CD14-positive monocyte (primary cell): ENCODE data around the gene MDFIC2. TPM values are rescaled to one million over a fixed set of nuclear protein-coding genes. Genes with fewer than 3 reads are reported as not detected.

Source experiments
- DNase-seq, 3 donors: peaks; one replicate each; pipeline ENCODE4 v3.0.0-alpha.2; 2011 to 2022
- H2AFZ ChIP-seq: 2 replicates; pipeline ENCODE4 v1.6.0; 2012; ENCODE audit warnings: mild to moderate bottlenecking, low read depth, low read length, inconsistent platforms; ENCODE audit not compliant: insufficient read depth, poor library complexity, severe bottlenecking
- H3K27ac ChIP-seq, 2 donors: 1 replicate in 1 of 2; 2 replicates in 1 of 2; pipeline ENCODE4 v1.5.1; 2012 to 2013; ENCODE audit warnings: low read length in 2 of 2, control low read depth in 1 of 2, inconsistent platforms in 1 of 2, low read depth in 1 of 2, mild to moderate bottlenecking in 1 of 2
- H3K27me3 ChIP-seq, 2 donors: one replicate each; pipeline versions ENCODE4 v1.6.0 to v1.6.1; 2011 to 2013; ENCODE audit warnings: low read length in 2 of 2; ENCODE audit not compliant: control insufficient read depth in 2 of 2, insufficient read depth in 2 of 2
- H3K36me3 ChIP-seq, 2 donors: replicated peaks in 1 of 2; 1 replicate in 1 of 2; 2 replicates in 1 of 2; pipeline versions ENCODE4 v1.5.1 to v1.6.1; 2012 to 2013; ENCODE audit warnings: low read length in 2 of 2, control low read depth in 1 of 2, inconsistent platforms in 1 of 2, mild to moderate bottlenecking in 1 of 2; ENCODE audit not compliant: insufficient read depth in 2 of 2, control insufficient read depth in 1 of 2
- H3K4me1 ChIP-seq, 2 donors: 1 replicate in 1 of 2; 2 replicates in 1 of 2; pipeline versions ENCODE4 v1.5.1 to v1.6.1; 2012 to 2013; ENCODE audit warnings: low read length in 2 of 2, control low read depth in 1 of 2, inconsistent platforms in 1 of 2, mild to moderate bottlenecking in 1 of 2, moderate library complexity in 1 of 2; ENCODE audit not compliant: insufficient read depth in 2 of 2, control insufficient read depth in 1 of 2
- H3K4me2 ChIP-seq: replicated peaks from 2 replicates; pipeline ENCODE3; 2012; ENCODE audit warnings: low read length, moderate library complexity, mild to moderate bottlenecking; ENCODE audit not compliant: poor library complexity, severe bottlenecking; ENCODE audit errors: extremely low read depth
- H3K4me3 ChIP-seq, 3 experiments: fragments of 200-600 bp in 1 of 3; sonication (generic) in 1 of 3; replicated peaks in 1 of 3; 1 replicate in 2 of 3; 2 replicates in 1 of 3; pipeline ENCODE4 v1.5.1; 2011 to 2013; ENCODE audit warnings: low read length in 3 of 3, mild to moderate bottlenecking in 3 of 3, control low read depth in 2 of 3, low read depth in 2 of 3, inconsistent platforms in 1 of 3, moderate library complexity in 1 of 3
- H3K79me2 ChIP-seq: 2 replicates; pipeline ENCODE4 v1.6.0; 2012; ENCODE audit warnings: mild to moderate bottlenecking, control low read depth, inconsistent platforms, low read length, moderate library complexity; ENCODE audit not compliant: insufficient read depth
- H3K9ac ChIP-seq: 2 replicates; pipeline ENCODE4 v1.6.0; 2017; ENCODE audit warnings: low read length, mild to moderate bottlenecking; ENCODE audit not compliant: insufficient read depth, poor library complexity, severe bottlenecking
- H3K9me3 ChIP-seq, 2 donors: replicated peaks in 1 of 2; 1 replicate in 1 of 2; 2 replicates in 1 of 2; pipeline versions ENCODE4 v1.5.1 to v1.6.1; 2012 to 2013; ENCODE audit warnings: low read length in 2 of 2, control low read depth in 1 of 2; ENCODE audit not compliant: control insufficient read depth in 1 of 2, insufficient read depth in 1 of 2
- H4K20me1 ChIP-seq: 2 replicates; pipeline ENCODE4 v1.6.0; 2012; ENCODE audit warnings: mild to moderate bottlenecking, low read length, control low read depth, moderate library complexity; ENCODE audit not compliant: insufficient read depth
- H3K27ac Mint-ChIP-seq, 7 donors: one replicate each; pipeline ENCODE4 v1.8.0; 2020; ENCODE audit warnings: mild to moderate bottlenecking in 7 of 7, mixed read lengths in 7 of 7, moderate library complexity in 6 of 7, inconsistent platforms in 2 of 7
- H3K27me3 Mint-ChIP-seq, 3 donors: one replicate each; pipeline ENCODE4 v1.8.0; 2021 to 2022; ENCODE audit warnings: low read depth in 3 of 3, mild to moderate bottlenecking in 3 of 3, mixed read lengths in 3 of 3, moderate library complexity in 3 of 3, inconsistent platforms in 1 of 3
- H3K36me3 Mint-ChIP-seq, 2 donors: one replicate each; pipeline ENCODE4 v1.8.0; 2020; ENCODE audit warnings: mixed read lengths in 2 of 2, inconsistent platforms in 1 of 2, mild to moderate bottlenecking in 1 of 2
- H3K4me1 Mint-ChIP-seq: one replicate; pipeline ENCODE4 v1.8.0; 2020; ENCODE audit warnings: mild to moderate bottlenecking, mixed read lengths
- H3K4me3 Mint-ChIP-seq, 2 donors: one replicate each; pipeline ENCODE4 v1.8.0; 2020; ENCODE audit warnings: mild to moderate bottlenecking in 2 of 2, mixed read lengths in 2 of 2, moderate library complexity in 1 of 2
- H3K9me3 Mint-ChIP-seq, 7 donors: one replicate each; pipeline ENCODE4 v1.8.0; 2020 to 2022; ENCODE audit warnings: mixed read lengths in 7 of 7, mild to moderate bottlenecking in 6 of 7, moderate library complexity in 6 of 7, inconsistent platforms in 2 of 7
- CTCF ChIP-seq: fragments of 200-600 bp; IDR thresholded peaks from one replicate; pipeline ENCODE4 v1.8.0; 2022; ENCODE audit warnings: antibody characterized with exemption, mild to moderate bottlenecking
- WGBS: methylation state at CpG from one replicate; pipeline ENCODE4 v1.1.5; 2013; ENCODE audit warnings: missing lambda C conversion rate; ENCODE audit not compliant: insufficient coverage; 5-methylcytosine and 5-hydroxymethylcytosine counted together
- intact Hi-C, 2 donors: fragments of 100-400 bp; cut with micrococcal nuclease; formaldehyde crosslinking; loops; one replicate each; pipeline versions ENCODE4 v1.15.0 to v1.15.1; 2023
- polyA plus RNA-seq, 3 donors: library from polyadenylated mRNA; depleted of rRNA in 1 of 3; unstranded in 2 of 3; stranded (reverse) in 1 of 3; fragments of 300-500 nt in 2 of 3; fragments of >200 nt in 1 of 3; fragmentation: Illumina TruSeq in 2 of 3; gene quantifications; 1 replicate in 2 of 3; 2 replicates in 1 of 3; pipeline ENCODE4 v1.2.3, GENCODE V29; 2012 to 2021

Gene MDFIC2
- polyA plus RNA-seq, 3 donors, result not detected

GRCh38 chr3:70245746-70246525, 66.5 kb downstream of the MDFIC2 start:
- H3K4me1 Mint-ChIP-seq, result no peaks in the 10 kb centered on the region
- no peaks in the 10 kb centered on the region for H3K79me2 ChIP-seq
- no peaks in the 10 kb centered on the region for H4K20me1 ChIP-seq
- H3K4me2 ChIP-seq, result no peak overlapping the region
- WGBS, result no CpG with 5 or more reads among the region's 4 CpGs
- H3K4me3 Mint-ChIP-seq, result no peak overlapping the region
- no peak overlapping the region for H2AFZ ChIP-seq
- H3K36me3 ChIP-seq, result no peaks in the 10 kb centered on the region
- no peak for DNase-seq
- H3K27ac ChIP-seq, result no peak overlapping the region
- H3K9me3 ChIP-seq, result no peaks in the 10 kb centered on the region
- H3K9me3 Mint-ChIP-seq, result peaks cover 0 to 3% (median 0%) of the 10 kb centered on the region in 7 donors
- no peak for TF ChIP-seq CTCF
- no peak overlapping the region for H3K27ac Mint-ChIP-seq
- intact Hi-C loops, result no loop called here
- H3K27me3 ChIP-seq, result no peaks in the 10 kb centered on the region
- H3K4me3 ChIP-seq, result no peak overlapping the region
- no peaks in the 10 kb centered on the region for H3K4me1 ChIP-seq
- H3K36me3 Mint-ChIP-seq, result no peaks in the 10 kb centered on the region
- H3K9ac ChIP-seq, result no peak overlapping the region
- H3K27me3 Mint-ChIP-seq, result peaks cover 0 to 3% (median 2%) of the 10 kb centered on the region in 3 donors

GRCh38 chr3:70244422-70244821, 68.0 kb downstream of the MDFIC2 start:
- Mint-ChIP-seq H3K27me3 (peaks cover 0 to 2% (median under 1%) of the 10 kb centered on the region in 3 donors), H3K4me3 (no peak overlapping the region), H3K9me3 (peaks cover 0 to 3% (median 0%) of the 10 kb centered on the region in 7 donors), H3K4me1 (no peaks in the 10 kb centered on the region), H3K36me3 (no peaks in the 10 kb centered on the region), H3K27ac (no peak overlapping the region)
- Histone ChIP-seq H3K9ac (no peak overlapping the region), H4K20me1 (no peaks in the 10 kb centered on the region), H3K4me1 (no peaks in the 10 kb centered on the region), H2AFZ (no peak overlapping the region), H3K27ac (no peak overlapping the region), H3K36me3 (no peaks in the 10 kb centered on the region), H3K4me2 (no peak overlapping the region), H3K79me2 (no peaks in the 10 kb centered on the region), H3K4me3 (no peak overlapping the region), H3K9me3 (no peaks in the 10 kb centered on the region), H3K27me3 (no peaks in the 10 kb centered on the region)
- no CpG with 5 or more reads among the region's 2 CpGs for WGBS
- no peak for DNase-seq
- TF ChIP-seq CTCF, result no peak
- intact Hi-C loops, result no loop called here
